Mesodermal cell (in vitro differentiated cells): ENCODE results near the gene MAP3K20.
"Not testable (repeated sequence)": the region's sequence is repeated elsewhere in the genome, so short reads cannot be mapped to it uniquely, and the experiment has no call there.

ENCODE experiments used
- H3K27ac ChIP-seq: 2 replicates; pipeline ENCODE4 v1.7.0; 2013; ENCODE audit warnings: mild to moderate bottlenecking, low read depth, low read length, moderate library complexity; ENCODE audit not compliant: severe bottlenecking
- H3K36me3 ChIP-seq: 2 replicates; pipeline ENCODE4 v1.7.1; 2013; ENCODE audit warnings: mild to moderate bottlenecking, low read length, moderate library complexity; ENCODE audit not compliant: control insufficient read depth, insufficient read depth
- H3K4me1 ChIP-seq: one replicate; pipeline ENCODE4 v1.7.1; 2013; ENCODE audit warnings: mild to moderate bottlenecking, low read length; ENCODE audit not compliant: insufficient read depth, control insufficient read depth, poor library complexity, severe bottlenecking
- H3K4me3 ChIP-seq: 2 replicates; pipeline ENCODE4 v1.7.0; 2013; ENCODE audit warnings: low read length, control low read depth, mild to moderate bottlenecking; ENCODE audit not compliant: insufficient read depth, poor library complexity, severe bottlenecking; ENCODE audit errors: extremely low read depth
- H3K9me3 ChIP-seq: 2 replicates; pipeline ENCODE4 v1.7.1; 2013; ENCODE audit warnings: mild to moderate bottlenecking, low read length, moderate library complexity; ENCODE audit not compliant: control insufficient read depth
- WGBS, 2 experiments: methylation state at CpG; one replicate each; pipeline ENCODE4 v1.1.5; 2013; ENCODE audit warnings: missing lambda C conversion rate in 2 of 2; ENCODE audit not compliant: insufficient coverage in 2 of 2; 5-methylcytosine and 5-hydroxymethylcytosine counted together

MAP3K20 gene

GRCh38 chr2:173124441-173124840, 48.8 kb downstream of the MAP3K20 start:
- no peak overlapping the region for H3K4me3 ChIP-seq
- peaks cover 7% of the 10 kb centered on the region for H3K4me1 ChIP-seq
- H3K27ac ChIP-seq: no peak overlapping the region
- peaks cover 8% of the 10 kb centered on the region for H3K36me3 ChIP-seq
- WGBS, 2 experiments: 100% methylated on average over 2 of the region's 3 CpGs
- H3K9me3 ChIP-seq: no peaks in the 10 kb centered on the region

GRCh38 chr2:173126819-173127218, 51.2 kb downstream of the MAP3K20 start:
- Histone ChIP-seq H3K4me3 (no peak overlapping the region), H3K27ac (no peak overlapping the region), H3K9me3 (no peaks in the 10 kb centered on the region), H3K4me1 (peaks cover 7% of the 10 kb centered on the region), H3K36me3 (peaks cover 3% of the 10 kb centered on the region)
- WGBS, 2 experiments: 83 to 100% methylated on average over 1 of the region's 1 CpG

GRCh38 chr2:173128132-173128531, 52.5 kb downstream of the MAP3K20 start:
- H3K36me3 ChIP-seq, H3K4me1 ChIP-seq, H3K9me3 ChIP-seq, H3K4me3 ChIP-seq, H3K27ac ChIP-seq: not testable (repeated sequence)
- WGBS, 2 experiments: 75 to 90% methylated on average over 2 to 4 of the region's 5 CpGs

- WGBS, 2 experiments: 80 to 91% methylated on average over 6 of the region's 6 CpGs
- H3K4me1 ChIP-seq: no peaks in the 10 kb centered on the region
- no peaks in the 10 kb centered on the region for H3K36me3 ChIP-seq
- no peak overlapping the region for H3K27ac ChIP-seq
- no peaks in the 10 kb centered on the region for H3K9me3 ChIP-seq
- H3K4me3 ChIP-seq: no peak overlapping the region
Observed at GRCh38 chr2:173130496-173131465, 55.1 kb downstream of the MAP3K20 start.

GRCh38 chr2:173132531-173132930, 56.9 kb downstream of the MAP3K20 start:
- Histone ChIP-seq H3K9me3 (no peaks in the 10 kb centered on the region), H3K4me1 (no peaks in the 10 kb centered on the region), H3K36me3 (no peaks in the 10 kb centered on the region), H3K4me3 (no peak overlapping the region), H3K27ac (no peak overlapping the region)
- no CpG with 5 or more reads among the region's 1 CpG for WGBS, 2 experiments

- no peak overlapping the region for H3K27ac ChIP-seq
- H3K4me1 ChIP-seq: no peaks in the 10 kb centered on the region
- no peaks in the 10 kb centered on the region for H3K36me3 ChIP-seq
- no peak overlapping the region for H3K4me3 ChIP-seq
- H3K9me3 ChIP-seq: no peaks in the 10 kb centered on the region
- WGBS, 2 experiments: 61 to 77% methylated on average over 3 to 4 of the region's 4 CpGs
Observed at GRCh38 chr2:173134703-173135102, 59.1 kb downstream of the MAP3K20 start.

GRCh38 chr2:173136067-173136466, 60.4 kb downstream of the MAP3K20 start:
- Histone ChIP-seq H3K9me3 (no peaks in the 10 kb centered on the region), H3K4me1 (no peaks in the 10 kb centered on the region), H3K27ac (no peak overlapping the region), H3K4me3 (no peak overlapping the region), H3K36me3 (no peaks in the 10 kb centered on the region)
- no CpG with 5 or more reads among the region's 2 CpGs for WGBS, 2 experiments

- no CpG with 5 or more reads among the region's 2 CpGs for WGBS, 2 experiments
- Histone ChIP-seq H3K9me3 (no peaks in the 10 kb centered on the region), H3K27ac (no peak overlapping the region), H3K4me3 (no peak overlapping the region), H3K36me3 (no peaks in the 10 kb centered on the region), H3K4me1 (no peaks in the 10 kb centered on the region)
Observed at GRCh38 chr2:173136599-173136998, 61.0 kb downstream of the MAP3K20 start.

GRCh38 chr2:173137610-173138009, 62.0 kb downstream of the MAP3K20 start:
- WGBS, 2 experiments: 85 to 100% methylated on average over 1 to 2 of the region's 3 CpGs
- H3K9me3 ChIP-seq: no peaks in the 10 kb centered on the region
- H3K27ac ChIP-seq: no peak overlapping the region
- H3K36me3 ChIP-seq: no peaks in the 10 kb centered on the region
- H3K4me1 ChIP-seq: no peaks in the 10 kb centered on the region
- H3K4me3 ChIP-seq: no peak overlapping the region

GRCh38 chr2:173138962-173139361, 63.3 kb downstream of the MAP3K20 start:
- Histone ChIP-seq H3K4me1 (no peaks in the 10 kb centered on the region), H3K36me3 (no peaks in the 10 kb centered on the region), H3K9me3 (no peaks in the 10 kb centered on the region), H3K4me3 (no peak overlapping the region), H3K27ac (no peak overlapping the region)
- 100% methylated on average over 1 of the region's 3 CpGs; no CpG with 5 or more reads in 1 of the 2 experiments for WGBS, 2 experiments

- no peaks in the 10 kb centered on the region for H3K9me3 ChIP-seq
- no peaks in the 10 kb centered on the region for H3K4me1 ChIP-seq
- no peak overlapping the region for H3K4me3 ChIP-seq
- no peak overlapping the region for H3K27ac ChIP-seq
- no peaks in the 10 kb centered on the region for H3K36me3 ChIP-seq
Observed at GRCh38 chr2:173141666-173142065, 66.0 kb downstream of the MAP3K20 start.
